Measurements from ENCODE around the gene RNF126.

The RNF126 gene

GRCh38 chr19:601310-601709, 61.7 kb downstream of the RNF126 start:
- no peak for DNase-seq (ENCODE audit: extremely low spot score)
- TF ChIP-seq CTCF (IDR thresholded peaks at IDR 0.05; ENCODE audit: control extremely low read depth, extremely low read depth, low read depth, missing control alignments): no peak
- CTCF ChIA-PET: no interaction called here
- POLR2A ChIA-PET: no interaction called here
